Activated CD8-positive, alpha-beta T cell treated with anti-CD3 and anti-CD28 coated beads for 36 hours (primary cell): ENCODE results near the gene TMEM126A. TPM values are rescaled to one million over a fixed set of nuclear protein-coding genes. Genes with fewer than 3 reads are reported as not detected.

Experiments
- ATAC-seq: fragments of 200-7000 bp; cut with Tn5 transposase; one replicate; pipeline ENCODE4 v1.10.0; 2021; ENCODE audit warnings: mild to moderate bottlenecking, moderate library complexity
- CTCF ChIA-PET: fragments of 350-600 bp; sonication (Branson Sonifier 250); formaldehyde crosslinking; loops from one replicate; lab custom pipeline; 2021; ENCODE audit warnings: antibody characterized with exemption; lab: Charles Lee
- POLR2A ChIA-PET: fragments of 350-600 bp; sonication (Branson Sonifier 250); formaldehyde crosslinking; loops from one replicate; lab custom pipeline; 2021; ENCODE audit warnings: antibody characterized with exemption; lab: Charles Lee
- DNase-seq: peaks from one replicate; pipeline ENCODE4 v3.0.0-alpha.2; 2020
- H3K27ac Mint-ChIP-seq: one replicate; pipeline ENCODE4 v1.8.0; 2021; ENCODE audit warnings: mild to moderate bottlenecking, mixed read lengths
- H3K27me3 Mint-ChIP-seq: one replicate; pipeline ENCODE4 v1.8.0; 2021; ENCODE audit warnings: mixed read lengths
- H3K36me3 Mint-ChIP-seq: one replicate; pipeline ENCODE4 v1.8.0; 2021; ENCODE audit warnings: low read depth, mixed read lengths
- H3K4me1 Mint-ChIP-seq: one replicate; pipeline ENCODE4 v1.8.0; 2021; ENCODE audit warnings: low read depth, mixed read lengths
- H3K4me3 Mint-ChIP-seq: one replicate; pipeline ENCODE4 v1.8.0; 2021; ENCODE audit warnings: mild to moderate bottlenecking, moderate library complexity, mixed read lengths
- H3K9me3 Mint-ChIP-seq: one replicate; pipeline ENCODE4 v1.8.0; 2021; ENCODE audit warnings: mixed read lengths
- CTCF ChIP-seq: fragments of 200-600 bp; IDR thresholded peaks from one replicate; pipeline ENCODE4 v1.8.0; 2022; ENCODE audit warnings: antibody characterized with exemption, mild to moderate bottlenecking
- intact Hi-C: fragments of 100-400 bp; cut with micrococcal nuclease; formaldehyde crosslinking; loops from one replicate; pipeline ENCODE4 v1.10.0; 2022
- total RNA-seq, 2 experiments: library from RNA; stranded (reverse); gene quantifications; one replicate each; pipeline ENCODE4 v1.2.3, GENCODE V29; 2021

Gene TMEM126A
- total RNA-seq, 2 experiments from 2014 or later: 47.3 to 48.9 TPM

- Mint-ChIP-seq H3K36me3 (no peaks in the 10 kb centered on the region), H3K4me3 (no peak overlapping the region), H3K27me3 (no peaks in the 10 kb centered on the region), H3K9me3 (no peaks in the 10 kb centered on the region), H3K27ac (no peak overlapping the region), H3K4me1 (peaks cover 8% of the 10 kb centered on the region)
- ChIA-PET POLR2A (interaction anchor here (0.6 kb wide), 1 partner anchor 86 kb away, joined by 3 read pairs; no protein-coding TSS in a partner anchor), CTCF (interaction anchor here (1.2 kb wide), 1 partner anchor 9 kb away, joined by 3 read pairs; no protein-coding TSS in a partner anchor)
- ATAC-seq: no peak
- no peak for DNase-seq
- no peak for TF ChIP-seq CTCF
- intact Hi-C loops: loop anchor here (5.0 kb wide), 1 partner anchor 42 kb away; no protein-coding TSS in a partner anchor
Observed at GRCh38 chr11:85704967-85705366, 57.2 kb downstream of the TMEM126A start.

- Mint-ChIP-seq H3K36me3 (no peaks in the 10 kb centered on the region), H3K9me3 (no peaks in the 10 kb centered on the region), H3K4me1 (no peaks in the 10 kb centered on the region), H3K4me3 (no peak overlapping the region), H3K27me3 (no peaks in the 10 kb centered on the region), H3K27ac (no peak overlapping the region)
- no peak for DNase-seq
- no peak for ATAC-seq
- no peak for TF ChIP-seq CTCF
- intact Hi-C loops: no loop called here
- CTCF ChIA-PET: no interaction called here
- POLR2A ChIA-PET: no interaction called here
Observed at GRCh38 chr11:85705800-85706199, 58.0 kb downstream of the TMEM126A start.

Other genes with a start within 250 kb of the TMEM126A start
- gene DLG2, start 20.6 kb upstream of the TMEM126A start, total RNA-seq: 1 to 10 TPM; 2.2 to 2.6 TPM
- gene TMEM126B, start 19.4 kb upstream of the TMEM126A start, total RNA-seq: 10 to 100 TPM; 51.6 to 61.2 TPM
- gene CREBZF, start 17.2 kb downstream of the TMEM126A start, total RNA-seq: 10 to 100 TPM; 44.8 to 46.5 TPM
- gene CCDC89, start 38.2 kb downstream of the TMEM126A start, total RNA-seq: under 1 TPM in 1 of 2 experiments, not detected in 1; 0.36 TPM
- gene SYTL2, start 163.2 kb downstream of the TMEM126A start, total RNA-seq: 10 to 100 TPM in 1 of 2 experiments, 1 to 10 TPM in 1; 9.5 to 11.2 TPM
- gene CCDC83, start 207.4 kb downstream of the TMEM126A start, total RNA-seq: not detected